Middle frontal gyrus (tissue), 1 donor: ENCODE results near the gene PSMB8.
"Not testable (repeated sequence)": the region's sequence is repeated elsewhere in the genome, so short reads cannot be mapped to it uniquely, and the experiment has no call there.

Experiments
- DNase-seq: peaks from one replicate; pipeline ENCODE4 v3.0.0-alpha.2; 2015; ENCODE audit warnings: low spot score; ENCODE audit errors: extremely low spot score

PSMB8 gene

DNA sequence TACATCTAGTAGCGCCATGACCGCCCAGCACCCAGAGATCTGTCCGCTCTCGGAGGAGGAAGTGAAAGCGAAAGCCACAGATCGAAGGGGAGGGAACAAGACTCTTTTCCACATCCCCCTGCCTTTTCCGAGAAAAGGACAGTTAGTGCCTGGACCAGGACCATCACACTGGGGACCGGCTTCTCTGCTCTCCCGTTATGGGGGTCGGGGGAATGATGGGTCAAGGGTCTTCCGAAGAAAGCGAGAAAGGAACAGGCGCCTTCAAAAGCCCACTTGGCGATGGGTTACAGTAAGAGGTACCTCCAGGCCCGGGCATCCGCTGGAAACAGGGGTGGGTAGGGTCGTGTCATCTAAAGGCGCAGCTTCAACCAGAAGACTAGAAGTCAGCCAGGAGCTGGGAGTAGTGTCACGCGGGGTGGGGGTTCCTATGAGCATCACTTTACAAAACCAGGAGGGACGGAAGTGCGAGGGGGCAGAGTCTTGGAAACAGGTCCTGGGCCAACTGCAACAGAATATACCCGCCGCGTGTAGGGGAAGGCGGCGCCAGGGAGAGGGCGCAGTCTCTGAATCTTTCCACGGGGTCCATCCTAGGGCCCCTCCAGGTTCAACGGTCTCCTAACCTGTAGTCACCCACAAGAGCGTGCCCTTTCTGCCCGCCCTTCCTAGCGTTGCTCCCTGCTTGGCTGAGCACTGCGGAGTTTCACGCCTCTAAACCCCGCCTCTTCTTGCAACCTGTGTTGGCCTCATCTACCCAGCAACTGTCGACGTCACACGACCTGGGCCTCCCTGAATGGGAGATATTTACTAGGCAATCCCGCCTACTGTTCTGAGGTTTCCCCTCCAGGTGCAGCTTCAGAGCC lies at the start of gene PSMB8:
PSMB8 (minus strand) TSS at position 69 of the 860 bp plus-strand sequence; CDS start at position 18, 51 bp downstream.
- peak; percentile 82 for DNase-seq

DNA sequence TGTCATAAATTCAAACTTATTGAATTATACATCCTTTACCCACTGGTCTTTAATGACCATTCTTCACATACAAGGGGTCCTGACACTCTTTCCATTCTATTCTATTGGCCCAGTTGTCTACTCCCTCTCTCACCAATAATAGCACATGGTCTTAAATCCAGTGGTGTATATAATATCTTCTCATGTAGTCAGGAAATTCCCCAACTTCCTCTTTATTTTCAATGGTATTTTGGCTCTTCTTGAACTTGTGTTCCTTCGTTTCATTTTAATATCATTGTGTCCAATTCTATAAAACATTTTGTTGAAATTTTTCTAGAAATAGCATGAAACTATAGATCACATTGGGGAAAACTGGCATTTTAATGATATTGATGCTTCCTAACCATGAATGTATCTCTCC lies 47.0 kb upstream of the PSMB8 start:
- DNase-seq = no peak

DNA sequence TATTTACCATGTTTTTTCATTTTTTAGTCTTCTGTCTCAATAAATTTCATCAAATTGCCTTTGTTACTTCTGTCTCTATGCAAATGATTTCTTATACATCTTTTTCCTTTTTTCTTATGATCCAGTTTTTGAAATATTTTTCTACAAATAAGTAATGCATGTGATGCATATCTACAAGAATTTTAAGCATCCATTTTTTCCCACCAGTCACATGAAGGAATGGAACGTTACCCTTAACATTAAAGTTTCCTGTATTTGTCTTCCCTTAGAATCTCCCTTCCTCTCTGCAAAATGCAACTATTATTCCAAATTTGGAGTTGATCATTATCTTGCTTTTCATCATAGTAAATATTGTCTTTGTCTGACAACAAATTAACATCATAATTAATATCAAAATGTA lies 45.7 kb upstream of the PSMB8 start:
- DNase-seq = no peak

GRCh38 chr6:32888576-32888975 lies 44.7 kb upstream of the PSMB8 start:
- no peak for DNase-seq

DNA sequence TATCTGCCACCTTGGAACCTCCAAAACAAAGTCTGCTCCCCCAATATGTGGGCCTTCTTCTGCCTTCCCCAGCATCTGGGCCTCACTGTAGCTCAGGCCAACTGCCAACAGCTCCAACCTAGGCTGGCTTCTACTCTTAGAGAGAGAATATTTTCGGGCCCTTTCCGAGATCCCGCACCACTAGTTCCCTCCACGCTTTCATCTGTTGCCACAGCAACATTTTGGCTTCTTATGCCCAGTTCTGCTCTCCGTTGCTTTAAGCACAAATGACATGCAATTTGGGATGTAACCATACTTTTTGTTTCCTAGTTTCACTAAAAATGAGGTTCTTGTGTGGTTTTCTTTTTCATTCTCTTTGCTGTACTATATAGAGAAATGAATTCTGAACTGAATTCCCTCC lies 43.8 kb upstream of the PSMB8 start:
- DNase-seq = no peak

GRCh38 chr6:32886681-32887383 lies 43.0 kb upstream of the PSMB8 start:
- DNase-seq = no peak

DNA sequence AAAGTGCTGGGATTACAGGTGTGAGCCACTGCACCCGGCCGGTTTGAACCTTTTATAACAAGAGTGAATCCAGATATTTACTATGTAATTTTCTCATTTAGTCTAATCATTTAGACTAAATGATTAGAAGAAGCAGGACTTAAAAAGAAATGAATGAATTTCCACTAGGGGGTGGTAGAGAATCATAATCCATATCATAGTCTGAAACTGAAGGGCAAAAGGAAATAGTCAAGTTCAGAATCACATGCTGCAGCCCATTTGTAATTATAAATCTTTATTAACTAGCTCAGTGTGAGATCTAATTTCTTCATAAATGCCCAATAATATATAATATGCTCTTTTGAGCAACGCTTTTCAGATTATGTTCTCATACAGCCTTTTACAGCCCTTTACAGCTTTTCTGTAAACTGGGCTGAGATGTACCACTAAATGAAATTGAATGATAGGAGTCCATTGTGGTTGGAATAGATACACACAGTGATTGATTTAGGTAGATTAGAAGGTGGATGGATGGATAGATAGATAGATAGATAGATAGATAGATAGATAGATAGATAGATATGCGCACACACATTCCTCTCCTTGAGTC lies 41.9 kb upstream of the PSMB8 start:
- peak; percentile 58 for DNase-seq

- no peak for DNase-seq
Measured at GRCh38 chr6:32883789-32884188, 39.9 kb upstream of the PSMB8 start.

DNA sequence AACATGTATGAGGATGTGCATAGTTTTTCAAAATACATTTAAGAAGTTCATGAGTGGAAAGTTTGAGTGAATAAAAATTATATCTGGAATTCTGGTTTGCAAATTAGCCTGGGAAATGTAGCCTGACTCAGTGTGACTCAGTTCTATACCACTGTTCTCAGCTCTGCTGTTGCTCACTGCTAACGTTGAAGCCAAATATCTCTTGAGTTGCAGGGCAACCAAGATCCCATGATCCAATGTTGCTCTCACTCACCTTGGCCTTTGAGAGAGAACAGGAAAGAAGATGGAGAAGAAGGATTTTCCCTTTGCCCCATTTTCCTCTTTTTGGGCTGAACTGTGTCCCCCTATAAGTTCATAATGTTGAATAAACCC lies 39.0 kb upstream of the PSMB8 start:
- DNase-seq = no peak

DNA sequence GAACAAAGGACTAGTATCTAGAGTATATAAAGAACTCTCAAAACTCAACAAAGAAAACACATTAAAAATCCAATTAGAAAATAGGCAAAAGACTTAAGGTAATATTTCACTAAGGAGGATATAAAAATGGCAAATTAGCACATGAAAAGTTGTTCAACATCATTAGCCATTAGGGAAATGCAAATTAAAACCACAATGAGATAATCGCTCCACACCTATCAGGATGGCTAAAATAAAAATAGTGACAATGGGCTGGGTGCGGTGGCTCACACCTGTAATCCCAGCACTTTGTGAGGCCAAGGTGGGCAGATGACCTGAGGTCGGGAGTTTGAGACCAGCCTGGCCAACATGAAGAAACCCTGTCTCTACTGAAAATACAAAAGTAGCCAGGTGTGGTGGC lies 37.1 kb upstream of the PSMB8 start:
- not testable (repeated sequence) for DNase-seq

DNA sequence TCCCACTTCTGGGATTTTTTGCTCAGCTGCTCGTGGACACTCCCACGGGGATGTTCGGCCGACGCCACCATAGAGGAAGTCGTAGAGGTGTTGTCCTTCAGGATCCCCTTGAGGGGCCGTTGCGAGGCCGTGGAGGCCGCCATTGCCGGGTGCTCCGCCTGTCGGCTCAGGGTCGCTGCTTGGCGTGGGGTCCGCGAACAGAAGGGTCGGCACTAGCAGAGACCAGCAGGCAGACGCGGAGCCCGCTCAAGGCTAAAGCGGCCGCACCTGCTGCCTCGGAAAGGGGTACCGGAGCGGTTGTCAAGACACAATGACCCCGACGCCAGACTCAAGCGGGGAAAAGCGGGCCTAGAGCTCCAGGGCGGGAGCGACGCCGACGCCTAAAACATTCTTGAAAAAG lies 35.8 kb upstream of the PSMB8 start:
- no peak for DNase-seq

GRCh38 chr6:32876603-32877002 lies 32.8 kb upstream of the PSMB8 start:
- DNase-seq = no peak

DNA sequence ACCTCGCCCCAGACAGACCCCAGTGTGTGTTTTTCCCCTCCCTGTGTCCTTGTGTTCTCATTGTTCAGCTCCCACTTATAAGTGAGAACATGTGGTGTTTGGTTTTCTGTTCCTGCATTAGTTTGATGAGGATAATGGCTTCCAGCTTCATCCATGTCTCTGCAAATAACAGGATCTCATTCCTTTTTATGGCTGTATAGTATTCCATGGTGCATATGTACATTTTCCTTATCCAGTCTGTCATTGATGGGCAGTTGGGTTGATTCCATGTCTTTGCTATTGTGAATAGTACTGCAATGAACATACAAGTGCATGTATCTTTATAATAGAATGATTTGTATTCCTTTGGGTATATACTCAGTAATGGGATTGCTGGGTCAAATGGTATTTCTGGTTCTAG lies 30.1 kb upstream of the PSMB8 start:
- not testable (repeated sequence) for DNase-seq

DNA sequence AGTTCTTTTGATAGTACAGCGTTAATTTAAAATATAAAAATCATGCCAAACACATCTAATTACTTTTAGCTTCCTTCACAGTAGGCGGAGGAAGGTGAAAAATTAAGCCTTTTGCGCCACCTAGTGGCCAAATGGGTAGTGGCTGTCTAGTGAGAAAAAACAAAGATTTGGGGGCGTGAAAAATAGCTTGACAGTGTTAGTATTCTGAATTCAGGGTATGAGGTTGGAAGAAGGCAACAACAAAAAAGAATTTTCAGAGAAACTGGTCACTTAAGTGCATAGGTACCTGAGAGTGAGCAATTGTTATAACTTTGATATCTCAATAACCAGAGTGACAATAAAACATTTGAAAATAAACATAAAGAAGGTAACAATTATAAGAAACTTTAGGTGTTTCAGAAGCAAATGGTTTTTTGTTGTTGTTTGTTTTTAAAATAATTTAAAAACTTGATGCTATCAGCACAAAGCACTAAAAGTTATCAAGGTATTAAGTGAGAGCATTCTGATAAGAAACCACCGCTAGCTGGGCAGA lies 24.5 kb upstream of the PSMB8 start:
- peak; percentile 71 for DNase-seq

DNA sequence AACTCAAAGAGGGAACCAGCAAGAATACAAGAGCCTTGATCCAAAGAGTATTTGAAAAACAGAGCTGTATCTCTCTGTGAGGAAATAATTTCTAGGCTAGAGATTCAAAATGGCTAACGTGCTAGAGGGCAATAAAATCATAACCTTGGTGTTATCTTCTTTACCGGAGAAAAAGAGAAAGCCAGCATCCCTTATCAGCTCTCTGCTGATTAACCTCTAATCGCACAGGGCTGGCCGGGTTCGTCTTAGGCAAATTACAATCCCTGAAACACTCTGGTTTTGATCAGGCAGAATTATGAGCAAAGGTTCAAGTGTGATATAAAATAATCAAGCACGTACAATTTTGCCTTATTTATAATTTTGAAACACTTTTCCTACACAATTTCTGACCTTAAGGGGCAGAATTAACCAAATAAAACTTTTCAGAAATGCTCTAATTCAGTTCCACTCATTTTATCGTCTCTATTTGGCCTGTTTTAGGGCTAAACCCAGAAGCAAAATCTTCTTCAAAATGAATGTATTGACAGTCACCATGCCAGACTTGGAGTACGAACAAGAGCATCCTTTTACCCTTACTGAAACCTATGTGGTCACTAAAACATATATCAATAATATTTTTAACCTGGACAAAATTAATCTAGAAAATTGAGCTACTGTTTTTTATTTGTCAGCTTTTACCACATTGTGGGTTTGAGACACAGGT lies 23.9 kb upstream of the PSMB8 start:
- no peak for DNase-seq

DNA sequence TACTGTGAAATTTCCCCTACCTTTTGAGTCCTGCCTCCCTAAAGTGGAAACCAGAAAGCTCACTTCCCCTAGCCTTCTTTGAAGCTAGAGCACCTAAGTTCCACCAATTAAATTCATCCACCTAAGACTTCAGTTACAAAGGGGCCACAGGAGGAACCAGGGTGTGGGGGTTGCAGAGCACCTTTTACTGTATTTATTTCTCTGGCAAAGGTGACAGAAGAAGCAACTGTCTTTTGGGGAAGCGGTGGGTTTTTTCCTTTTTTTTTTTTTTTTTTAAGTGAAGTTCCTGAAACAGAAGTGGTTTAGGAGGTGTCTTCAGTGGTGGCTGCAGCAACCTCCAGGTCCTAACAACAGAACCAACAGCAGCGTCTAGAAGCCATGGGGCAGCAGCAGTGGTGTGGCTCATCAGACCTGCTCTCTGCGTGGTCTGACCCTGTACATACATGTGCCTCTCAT lies 23.2 kb upstream of the PSMB8 start:
- no peak for DNase-seq

DNA sequence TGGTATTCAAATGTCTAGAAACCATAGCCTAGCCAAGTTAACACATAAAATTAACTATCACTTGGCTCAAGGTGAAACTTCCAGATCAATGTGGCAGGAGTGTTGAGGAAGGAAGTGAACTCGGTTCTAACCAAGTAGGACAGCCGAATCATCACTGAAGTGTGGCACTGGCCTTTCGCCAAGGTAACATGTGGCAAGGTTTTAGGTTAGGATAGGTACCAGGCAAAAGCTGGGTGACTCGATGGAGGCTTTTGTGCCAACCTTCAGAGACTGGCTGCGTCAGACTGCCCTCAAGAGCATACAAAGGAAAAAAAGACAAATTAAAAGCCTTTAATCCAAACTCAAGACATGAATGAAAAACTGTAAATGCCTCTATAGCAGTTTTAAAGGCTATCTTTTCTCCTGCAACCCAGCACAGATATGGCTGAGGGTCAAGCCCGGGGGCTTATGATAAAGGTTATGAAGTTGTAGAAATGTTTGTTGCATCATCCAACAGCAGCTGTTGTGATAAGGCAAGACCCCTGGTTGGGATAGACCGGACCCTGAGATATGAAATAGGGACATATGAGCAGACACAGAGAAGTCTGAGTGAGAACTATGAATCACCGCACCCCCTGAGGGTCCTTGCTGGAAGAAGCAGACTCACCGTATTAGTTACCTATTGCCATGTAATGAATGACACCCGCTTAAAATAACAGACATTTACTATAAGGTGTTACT lies 22.0 kb upstream of the PSMB8 start:
- DNase-seq = no peak

DNA sequence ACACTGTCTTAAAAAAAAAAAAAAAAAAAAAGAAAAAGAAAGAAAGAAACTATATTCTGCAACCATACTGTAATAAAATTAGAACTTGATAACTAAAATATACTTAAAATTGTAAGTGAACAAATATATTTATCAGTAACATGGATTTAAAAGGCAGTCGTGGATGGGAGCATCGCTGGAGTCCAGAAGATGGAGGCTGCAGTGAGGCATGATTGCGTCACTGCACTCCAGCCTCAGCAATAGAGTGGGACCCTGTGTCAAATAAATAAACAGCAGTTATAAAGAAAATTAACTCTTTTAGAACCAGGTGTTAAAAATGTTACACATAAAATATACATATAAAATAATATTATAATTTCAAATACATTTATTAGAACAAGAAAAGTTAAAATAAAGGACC lies 18.9 kb upstream of the PSMB8 start:
- no peak for DNase-seq

DNA sequence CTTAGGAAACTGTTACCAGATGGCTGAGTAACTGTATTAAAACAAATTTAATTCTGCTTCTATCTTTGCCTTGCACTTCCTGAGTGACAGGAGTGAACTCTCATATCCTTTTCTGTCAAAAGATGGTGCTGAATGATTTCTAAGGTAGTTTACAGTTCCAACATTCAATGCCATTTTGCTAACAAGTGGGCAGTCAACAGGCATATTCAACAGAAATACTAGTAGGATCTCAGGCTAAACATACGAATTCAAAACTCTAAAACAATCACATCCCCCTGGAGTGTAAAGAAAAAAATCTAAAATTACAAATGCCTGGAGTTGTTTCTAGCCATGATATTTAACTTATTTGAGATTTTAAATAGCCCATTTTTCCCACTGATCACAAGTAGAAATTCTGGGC lies 16.8 kb upstream of the PSMB8 start:
- DNase-seq = no peak

DNA sequence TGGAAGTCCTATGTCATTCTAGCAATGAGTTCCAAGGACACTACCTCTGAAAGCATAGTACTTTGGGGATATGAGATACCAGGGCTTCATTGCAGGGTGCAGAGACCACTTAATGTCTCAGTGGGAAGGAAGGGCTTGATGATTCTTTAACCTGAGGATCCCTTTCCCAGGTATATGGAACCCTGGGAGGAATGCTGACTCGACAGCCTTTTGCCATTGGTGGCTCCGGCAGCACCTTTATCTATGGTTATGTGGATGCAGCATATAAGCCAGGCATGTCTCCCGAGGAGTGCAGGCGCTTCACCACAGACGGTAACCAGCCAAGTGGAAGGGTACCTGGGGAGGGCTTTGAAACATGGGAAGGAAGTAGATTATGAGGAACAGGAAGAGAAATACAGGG lies 14.3 kb upstream of the PSMB8 start:
- DNase-seq = no peak
